HG03342 (cell line): Measurements from ENCODE around the gene WNT1.
A peak's percentile ranks its signal among the peaks of the same experiment; 100 is the strongest.

ENCODE experiments used
- ATAC-seq: cut with Tn5 transposase; IDR thresholded peaks from one replicate; pipeline ENCODE4 v1.9.1; 2021; ENCODE audit warnings: mild to moderate bottlenecking, moderate library complexity; ENCODE audit not compliant: unreplicated experiment

The WNT1 gene

DNA sequence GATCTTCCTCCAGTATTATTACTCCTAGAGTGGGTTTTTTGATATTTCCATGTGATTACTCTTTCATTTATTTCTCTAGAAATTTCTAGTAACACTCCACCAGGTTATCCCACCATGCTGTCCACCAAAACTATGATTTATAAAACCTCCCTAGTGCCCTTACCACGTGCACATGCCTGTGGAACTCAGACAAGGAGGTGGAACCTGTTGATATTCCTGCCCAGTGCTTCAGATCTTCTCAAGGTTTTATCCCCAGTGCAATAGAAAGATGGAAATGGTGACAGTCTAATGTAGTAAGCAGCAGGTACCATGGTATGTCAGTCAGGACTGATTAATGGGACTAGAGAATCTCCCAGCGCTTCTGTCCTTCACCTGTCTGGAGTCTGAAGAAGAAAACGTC lies 17.3 kb upstream of the WNT1 start:
- no peak for ATAC-seq

DNA sequence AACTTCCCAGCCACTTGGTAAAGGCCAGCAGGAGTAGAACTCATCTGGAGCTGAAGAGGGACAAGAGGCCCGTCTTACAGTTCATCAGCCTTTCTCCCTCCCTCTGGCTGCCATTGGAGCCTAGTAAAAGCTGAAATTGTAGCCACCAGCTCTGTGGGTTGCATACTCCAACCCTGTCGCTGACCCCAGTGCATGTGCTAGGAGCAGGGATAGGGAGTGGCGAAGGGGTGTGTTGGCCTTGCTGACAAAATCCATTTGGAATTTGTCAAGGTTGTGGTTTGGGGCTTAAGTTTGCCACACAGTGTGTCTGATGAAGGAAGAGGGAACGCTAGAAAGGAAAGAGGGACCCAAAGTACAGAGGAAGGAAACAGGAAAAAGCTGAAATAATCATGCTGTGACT lies 16.8 kb upstream of the WNT1 start:
- ATAC-seq, result no peak

DNA sequence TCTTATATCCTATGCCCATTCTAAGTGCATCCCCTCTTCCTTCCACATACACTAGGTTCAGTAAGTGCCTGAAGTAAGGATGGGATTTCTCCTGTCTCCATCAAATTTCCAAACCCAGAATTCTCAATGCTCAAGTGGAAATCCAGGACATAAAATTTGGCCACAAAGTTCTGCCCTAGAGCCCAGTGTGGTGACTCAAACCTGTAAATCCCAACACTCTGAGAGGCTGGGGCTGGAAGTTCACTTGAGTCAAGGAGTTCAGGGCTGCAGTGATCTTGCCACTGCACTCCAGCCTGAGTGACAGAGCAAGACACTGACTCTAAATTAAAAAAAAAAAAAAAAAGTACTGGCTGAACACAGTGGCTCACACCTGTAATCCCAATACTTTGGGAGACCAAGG lies 16.3 kb upstream of the WNT1 start:
- no peak for ATAC-seq

DNA sequence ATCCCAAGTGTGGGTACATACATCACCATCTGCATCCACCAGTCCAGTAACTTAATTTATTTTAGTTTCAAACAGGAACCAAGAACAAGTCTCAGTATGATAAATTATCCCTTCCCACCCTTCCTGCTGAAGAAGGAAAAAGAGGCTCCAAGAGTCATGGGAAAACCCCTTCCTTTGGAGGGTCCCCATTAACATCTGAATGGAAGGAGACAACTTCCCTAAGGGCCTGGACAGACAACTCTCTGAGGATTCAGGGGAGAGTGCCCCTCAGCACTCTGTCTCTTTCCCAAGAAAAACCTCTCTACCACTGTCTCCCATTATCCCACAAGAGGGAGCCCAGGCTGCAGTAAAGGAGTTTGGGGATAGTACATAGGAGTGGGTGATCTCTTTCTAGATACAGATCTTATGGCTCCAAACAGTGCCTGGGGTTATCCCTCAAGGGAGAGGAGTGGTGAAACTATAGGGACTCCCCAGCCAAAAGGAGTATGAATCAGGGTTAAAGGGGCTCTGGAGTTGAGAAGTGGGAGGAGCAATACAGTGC lies 12.8 kb upstream of the WNT1 start:
- ATAC-seq, result no peak

DNA sequence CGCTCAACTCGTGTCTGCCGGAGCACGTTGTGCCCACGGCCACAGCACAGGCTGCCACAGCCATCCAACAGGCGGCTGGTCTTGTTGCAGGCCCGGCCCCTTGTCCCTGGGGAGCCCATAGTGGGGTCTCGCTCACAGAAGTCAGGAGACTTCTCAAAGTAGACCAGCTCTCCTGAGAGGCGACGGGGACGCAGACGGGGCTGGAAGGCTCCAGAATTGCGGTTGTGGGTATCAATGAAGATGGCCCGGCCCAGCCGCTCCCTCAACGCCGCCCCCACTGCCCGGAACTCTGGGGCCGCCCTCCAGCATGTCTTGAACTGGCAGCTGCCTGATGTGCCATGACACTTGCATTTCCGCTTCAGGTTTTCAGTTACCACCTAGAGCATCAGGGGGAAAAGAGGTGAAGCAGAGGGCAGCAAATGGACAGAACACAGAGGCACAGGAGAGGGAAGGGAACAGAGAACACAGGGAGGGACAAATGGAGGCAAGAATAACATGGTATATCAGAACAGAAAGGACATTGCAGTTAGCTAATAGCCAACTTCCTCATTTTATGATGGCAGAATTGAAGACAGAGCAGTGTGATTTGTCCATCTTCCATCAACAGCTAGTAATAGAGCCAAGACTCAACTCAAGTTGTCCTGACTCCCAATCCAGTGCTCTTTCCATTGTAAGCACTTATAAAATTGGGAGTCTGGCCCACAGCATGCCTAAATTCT lies 11.8 kb upstream of the WNT1 start:
- no peak for ATAC-seq

DNA sequence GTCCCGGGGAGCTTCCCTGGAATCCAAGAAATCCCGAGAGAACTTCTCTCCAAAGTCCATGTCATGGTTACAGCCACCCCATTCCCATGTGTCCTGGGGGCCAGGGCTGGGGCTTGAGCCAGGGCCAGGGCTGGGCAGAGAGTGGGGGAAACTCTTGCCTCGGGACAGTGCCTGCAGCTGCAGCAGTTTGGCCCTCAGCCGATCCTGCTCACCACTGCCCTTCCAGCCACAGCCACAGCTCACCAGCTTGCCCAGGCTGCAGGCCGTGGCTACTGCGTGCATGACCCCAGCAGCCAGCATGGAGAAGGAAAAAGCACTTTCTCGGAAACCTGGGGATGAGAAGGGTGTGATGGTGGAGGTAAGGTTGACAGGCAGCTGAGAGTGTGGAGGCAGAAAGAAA lies 10.1 kb upstream of the WNT1 start:
- ATAC-seq, result no peak

DNA sequence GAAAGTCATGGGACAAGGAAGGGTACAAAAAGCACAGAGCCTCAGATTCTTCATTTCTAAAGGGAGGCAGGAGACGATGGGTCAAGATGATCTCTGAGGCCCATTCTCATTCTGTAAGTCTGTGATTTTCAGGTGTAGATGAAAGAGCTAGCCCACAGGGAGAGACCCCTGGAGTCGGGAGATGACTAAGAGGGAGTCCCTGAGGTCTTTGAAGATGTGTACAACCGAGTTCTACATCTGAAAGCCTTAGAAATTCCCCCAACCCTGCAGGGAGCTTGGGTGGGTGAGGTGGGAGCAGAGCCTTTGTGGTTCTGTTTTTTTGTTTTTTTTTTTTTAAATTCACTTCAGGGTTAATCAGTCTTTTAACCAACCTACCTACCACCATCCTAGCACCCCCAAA lies 9.7 kb upstream of the WNT1 start:
- no peak for ATAC-seq

DNA sequence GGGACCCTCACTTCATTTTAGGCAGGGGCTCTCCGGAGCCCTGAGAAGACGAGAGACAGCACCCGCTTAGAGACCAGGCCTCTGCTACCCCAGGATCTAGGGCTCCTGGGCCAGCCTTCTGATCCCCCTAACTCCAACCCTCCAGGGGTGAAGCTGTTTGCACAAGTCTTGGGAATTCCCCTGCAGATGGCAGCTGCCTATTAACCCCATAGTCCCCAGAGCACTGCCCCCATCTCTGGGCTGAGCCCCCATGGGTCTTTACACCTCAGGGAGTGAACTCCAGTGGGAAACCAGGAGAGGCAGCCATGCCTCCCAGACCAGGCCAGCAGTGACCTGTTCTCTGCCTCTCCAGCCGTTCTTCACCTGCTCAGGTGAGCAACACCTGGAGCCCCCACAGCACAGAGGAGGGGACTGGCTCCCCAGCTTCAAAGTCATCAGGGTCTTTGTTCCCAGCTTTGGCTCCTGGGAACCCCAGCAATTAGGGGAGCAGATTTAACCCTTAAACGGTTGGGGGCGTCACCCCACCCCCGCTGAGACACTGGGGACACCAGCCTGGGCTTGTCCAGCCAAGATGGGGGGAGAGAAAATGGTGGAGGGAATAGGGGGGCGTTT lies 8.9 kb upstream of the WNT1 start:
- ATAC-seq, result no peak

DNA sequence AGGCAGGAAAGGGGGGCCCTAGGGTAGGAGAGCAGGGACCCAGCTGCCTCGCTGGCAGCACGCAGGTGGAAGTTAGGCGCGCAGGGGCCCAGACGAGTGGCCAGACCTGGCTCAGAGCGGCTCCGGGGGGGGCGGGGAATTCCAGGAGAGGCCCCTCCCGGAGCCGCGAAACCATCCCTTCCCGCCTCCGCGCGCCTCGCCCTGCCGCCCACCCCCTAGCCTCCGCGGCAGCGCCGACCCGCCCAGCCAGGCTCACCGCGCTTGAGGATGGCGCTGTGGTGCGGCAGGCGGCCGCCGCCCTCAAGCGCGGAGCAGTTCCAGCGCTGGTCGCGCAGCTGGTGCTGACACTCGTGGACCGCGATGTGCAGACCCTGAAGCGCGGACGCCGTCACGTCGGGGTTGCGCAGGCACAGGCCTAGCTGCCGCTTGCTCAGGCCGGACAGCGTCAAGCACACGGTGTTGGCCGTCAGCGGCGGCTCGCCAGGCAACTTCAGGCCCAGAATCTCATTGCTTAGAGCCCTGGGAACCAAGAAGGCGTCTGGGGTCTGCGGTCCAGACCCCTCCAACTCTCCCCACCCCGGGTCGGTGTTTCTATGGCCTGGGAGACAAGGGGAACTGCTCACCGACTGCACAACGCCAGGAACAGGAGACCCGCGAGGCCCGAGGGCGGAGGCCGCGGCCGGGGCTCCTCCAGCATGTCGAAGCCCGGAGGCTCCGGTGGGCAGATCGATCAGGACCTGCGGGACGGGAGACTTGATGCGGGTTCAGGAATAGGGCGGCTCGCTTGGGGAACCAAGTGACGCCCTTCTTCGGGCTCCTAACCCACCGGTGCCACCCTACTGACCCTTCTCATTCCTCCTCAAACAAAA lies 8.1 kb upstream of the WNT1 start:
- no peak for ATAC-seq

DNA sequence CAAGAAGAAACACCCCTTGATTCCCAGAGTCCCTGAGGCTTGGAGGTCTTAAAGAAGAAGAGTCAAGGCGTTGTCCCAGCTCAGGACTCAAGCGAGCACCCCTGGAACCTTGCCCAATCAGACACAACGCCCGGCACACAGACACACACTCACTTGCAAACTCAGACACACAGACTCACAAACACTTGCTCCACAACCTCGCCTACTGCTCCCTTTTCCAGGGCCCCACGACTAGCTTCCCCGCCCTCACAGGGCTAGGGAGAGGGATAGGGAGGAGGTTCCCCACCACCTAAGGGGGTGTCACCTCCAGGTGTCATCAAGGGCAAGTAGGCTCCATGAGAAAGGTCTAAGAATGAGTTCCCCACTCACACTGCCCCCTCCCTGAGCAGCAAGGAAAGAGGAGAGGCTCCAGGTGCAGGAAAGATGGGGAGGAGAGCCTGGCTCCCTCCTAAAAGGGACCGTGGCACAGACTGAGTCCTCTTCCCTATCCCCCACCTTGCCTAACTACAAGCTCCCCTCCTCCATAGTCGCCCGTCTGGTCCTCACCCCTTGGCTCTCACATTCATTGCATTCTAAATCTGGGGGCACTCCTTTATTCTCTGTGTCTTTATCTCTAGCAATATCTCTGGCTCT lies 7.3 kb upstream of the WNT1 start:
- ATAC-seq, result no peak

DNA sequence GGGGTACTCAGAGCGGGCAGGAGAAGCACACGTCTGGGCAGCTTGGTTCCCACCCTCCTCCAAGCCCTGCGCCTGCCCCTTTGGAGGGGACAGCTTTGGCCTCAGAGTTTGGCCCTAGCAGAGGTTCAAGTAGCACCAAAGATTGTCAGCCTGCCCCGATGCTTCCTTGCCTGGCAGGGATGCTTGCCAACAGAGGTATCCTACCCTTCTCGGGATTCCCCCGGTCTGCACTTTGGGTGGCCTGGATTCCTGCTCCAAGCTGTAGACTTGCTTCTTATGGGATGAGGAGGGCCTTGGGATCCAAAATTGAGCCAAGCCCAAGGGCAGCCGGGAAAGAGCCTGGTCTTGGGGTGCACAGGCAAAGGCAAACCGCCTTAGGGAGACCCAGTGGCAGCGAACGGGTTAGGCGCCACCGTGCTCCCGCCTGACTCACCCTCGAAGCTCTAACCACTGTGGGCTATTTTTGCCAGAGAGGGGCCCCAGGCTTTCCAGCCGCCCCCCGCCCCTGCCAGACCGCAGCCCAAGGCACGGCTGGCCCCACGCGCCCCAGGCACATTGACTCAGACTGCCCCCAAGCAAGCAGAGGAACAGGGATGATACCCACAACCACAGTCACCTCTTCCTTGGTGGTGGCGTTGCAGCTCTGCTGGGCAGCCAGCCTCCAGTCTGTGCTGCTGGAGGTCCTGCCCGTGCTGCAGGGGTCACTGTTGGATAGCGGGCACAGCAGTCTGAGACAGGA lies 5.7 kb upstream of the WNT1 start:
- ATAC-seq, result no peak

DNA sequence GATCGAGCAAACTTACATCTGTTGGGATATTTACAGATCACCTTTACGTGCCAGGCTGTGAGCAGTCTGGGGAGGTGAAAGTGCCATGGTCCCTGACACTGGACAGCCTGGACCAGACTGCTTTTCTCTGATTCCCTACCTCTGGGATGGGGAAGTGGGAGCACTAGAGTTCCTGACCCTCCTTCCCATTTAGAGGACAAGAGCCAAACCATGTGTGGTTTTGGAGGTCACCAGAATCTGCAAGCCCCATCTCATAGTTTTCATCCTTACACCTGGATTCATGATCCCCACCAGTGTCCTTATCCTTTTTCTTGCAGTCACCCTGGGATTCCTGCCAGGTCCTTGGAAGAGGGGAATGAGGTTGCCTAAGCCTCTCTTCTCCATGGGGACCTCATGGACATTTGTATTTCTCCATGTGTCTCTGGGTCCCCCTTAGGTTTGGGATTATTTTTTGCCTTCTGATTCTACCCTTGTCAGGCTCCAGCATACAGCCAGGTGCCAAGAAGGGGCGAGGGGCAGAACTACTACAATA lies 5.1 kb upstream of the WNT1 start:
- ATAC-seq, result no peak

DNA sequence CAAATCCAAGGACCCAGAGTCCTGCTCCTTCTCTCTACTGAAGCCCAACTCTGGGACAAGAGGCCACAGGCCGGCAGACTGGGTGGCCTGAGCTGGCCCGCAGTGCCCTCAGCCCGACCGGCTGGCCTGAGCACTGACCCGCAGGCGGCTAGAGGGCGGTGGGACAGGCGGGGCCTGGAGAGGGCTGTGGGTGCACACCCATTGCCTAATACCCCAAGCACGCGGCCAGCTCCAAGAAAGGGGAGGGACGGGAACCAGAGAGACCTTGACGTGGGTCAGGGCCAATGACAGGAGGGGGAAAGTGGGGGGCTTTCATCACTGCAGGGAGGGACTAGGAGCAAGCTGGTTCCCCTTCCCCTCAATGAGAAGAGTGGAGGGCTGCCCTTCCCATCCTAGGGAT lies 4.6 kb upstream of the WNT1 start:
- no peak for ATAC-seq

DNA sequence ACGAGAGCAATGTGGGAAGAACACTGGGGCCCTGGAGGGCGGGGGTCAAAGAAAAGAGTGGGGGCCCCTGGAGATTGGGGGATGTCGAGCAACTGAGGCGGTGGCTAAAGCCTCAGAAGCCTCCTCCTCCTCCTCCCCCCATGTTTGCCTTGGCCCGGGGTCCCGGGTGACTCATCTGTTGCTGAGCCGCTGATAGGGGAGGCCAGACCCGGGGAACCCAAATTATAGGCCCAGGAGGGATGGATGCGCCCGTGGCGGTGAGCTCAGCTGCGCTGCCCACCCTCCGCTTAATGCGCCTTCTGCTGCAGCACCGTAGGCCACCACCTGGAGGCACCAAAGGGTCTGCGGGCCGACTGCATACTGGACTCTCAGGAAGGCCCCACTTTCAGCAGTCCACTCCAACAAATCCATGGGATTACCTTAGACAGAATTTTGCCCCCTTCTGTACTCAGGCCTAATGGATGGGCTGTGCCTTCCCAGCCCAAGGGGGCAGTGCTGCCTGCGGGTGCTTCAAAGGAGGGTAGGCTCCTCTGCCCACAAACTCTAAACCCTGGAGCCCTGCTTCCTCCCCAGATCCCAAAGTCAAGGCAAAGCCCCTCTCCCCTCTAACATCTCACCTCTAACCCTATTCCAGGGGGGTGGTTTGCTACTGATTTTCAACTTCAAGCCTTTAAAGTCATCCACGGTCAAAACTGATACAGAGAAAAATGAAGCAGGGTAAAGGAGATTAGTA lies 4.0 kb upstream of the WNT1 start:
- ATAC-seq, result no peak

DNA sequence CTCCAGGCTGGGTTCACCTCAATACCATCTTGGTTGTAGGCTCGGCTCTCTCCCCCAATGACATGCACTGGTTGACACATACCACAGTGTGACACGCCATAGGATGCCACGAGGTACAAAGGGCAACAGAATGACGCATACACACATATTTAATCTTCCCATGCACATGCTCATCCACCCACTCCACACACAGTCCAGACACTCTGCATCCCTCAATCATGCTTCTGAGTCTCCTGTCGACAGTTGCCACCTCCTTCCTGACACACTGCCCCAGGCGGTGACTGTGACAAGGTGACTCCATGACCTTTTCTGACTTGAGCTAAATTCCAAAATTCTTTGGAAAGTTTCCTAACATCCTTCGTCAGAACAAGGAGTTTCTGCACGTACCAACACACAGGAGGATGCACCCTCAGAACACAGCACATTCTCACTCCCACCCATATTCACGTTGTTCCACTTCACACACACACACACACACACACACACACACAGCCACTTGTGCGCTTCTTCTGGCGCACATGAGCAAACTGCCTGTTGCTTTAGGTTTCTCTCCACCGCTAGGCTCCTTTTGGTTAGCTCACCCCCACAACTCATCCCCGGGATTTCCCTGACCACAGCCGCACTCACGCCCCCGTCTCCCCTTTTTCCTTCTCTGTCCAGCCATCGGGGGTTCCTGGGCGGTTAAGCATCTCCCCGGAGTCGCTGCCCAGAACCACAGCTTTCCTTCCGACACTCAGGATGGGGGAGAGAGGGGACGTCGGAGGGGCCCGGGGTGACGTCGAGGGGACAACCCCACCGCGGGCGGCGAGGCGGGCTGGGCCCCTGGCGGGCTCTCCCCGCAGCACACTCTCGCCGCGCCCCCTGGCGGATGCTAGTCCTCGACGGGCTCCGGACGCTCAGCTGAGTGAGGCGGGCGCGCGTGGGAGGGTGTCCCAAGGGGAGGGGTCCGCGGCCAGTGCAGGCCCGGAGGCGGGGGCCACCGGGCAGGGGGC lies 536 bp upstream of the WNT1 start:
- ATAC-seq, result peak; percentile 60

DNA sequence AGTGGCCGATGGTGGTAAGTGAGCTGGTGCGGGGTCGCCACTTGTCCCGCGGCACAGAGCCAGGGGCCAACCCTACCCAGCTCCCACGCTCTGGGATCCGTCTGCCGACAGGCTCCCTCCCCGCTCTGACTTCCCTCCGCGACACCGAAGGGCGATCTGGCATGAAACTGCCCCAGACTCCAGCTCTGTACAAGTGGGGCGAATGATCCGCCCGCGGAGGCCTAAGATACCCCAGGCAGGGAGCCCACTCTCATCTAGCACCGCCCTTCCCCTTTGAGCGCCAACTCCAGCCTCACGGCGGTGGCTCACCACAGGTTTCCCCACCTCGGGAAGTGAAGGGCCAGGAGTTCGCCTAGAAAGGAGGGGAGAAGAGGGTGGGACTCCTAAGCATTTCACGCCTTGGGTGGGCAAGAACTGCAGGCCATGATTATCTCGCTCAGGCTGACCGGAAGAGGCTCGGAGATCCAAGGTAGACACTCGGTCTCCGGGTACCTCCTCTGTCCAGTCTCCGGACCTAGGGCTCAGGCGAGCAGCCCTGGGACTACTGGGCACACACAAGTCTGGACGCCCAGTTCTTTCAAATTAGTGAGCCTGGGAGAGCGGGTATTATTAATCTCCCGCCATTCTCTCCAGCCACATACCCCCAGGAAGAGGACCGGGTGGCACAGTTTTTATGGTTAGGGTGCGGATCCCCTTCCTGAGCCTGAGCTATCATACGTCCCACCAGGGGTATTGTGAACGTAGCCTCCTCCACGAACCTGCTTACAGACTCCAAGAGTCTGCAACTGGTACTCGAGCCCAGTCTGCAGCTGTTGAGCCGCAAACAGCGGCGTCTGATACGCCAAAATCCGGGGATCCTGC lies 849 bp downstream of the WNT1 start:
- ATAC-seq, result no peak

DNA sequence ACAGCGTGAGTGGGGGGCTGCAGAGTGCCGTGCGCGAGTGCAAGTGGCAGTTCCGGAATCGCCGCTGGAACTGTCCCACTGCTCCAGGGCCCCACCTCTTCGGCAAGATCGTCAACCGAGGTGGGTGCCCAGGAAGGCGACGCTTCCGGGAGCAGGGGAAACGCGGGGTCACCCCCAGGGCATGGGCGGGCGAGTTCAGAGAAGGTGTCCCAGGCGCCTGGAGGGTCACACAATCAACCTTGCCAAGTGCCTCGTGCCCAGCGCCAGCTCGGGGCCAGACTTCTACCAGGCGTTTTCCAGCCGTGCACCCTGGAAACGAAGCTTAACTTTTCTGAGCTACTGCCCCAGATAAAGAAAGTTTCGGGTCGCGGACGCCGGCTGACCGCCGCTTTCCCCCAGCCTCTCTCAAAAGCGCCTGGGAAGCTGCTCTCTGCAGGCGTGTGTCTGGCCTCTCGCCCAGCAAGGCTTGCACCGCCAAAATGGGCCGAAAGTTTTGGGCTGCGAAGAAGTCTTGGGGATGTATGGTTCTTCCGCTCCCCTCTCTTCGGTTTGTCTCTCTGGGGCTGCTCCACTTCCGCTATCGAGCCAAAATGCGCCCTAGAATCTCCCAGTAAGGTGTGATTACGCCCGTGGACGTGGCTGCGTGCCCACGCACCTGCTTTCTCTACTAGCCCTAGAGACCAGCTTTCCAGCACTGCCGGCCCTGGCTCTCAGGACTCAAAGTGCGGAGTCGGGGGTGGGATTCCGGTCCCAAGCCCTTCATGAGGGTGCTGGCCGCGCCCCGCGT lies 1.7 kb downstream of the WNT1 start:
- no peak for ATAC-seq
